HCT116 (cell line): ENCODE results near the gene DNMT1. TPM values are rescaled to one million over a fixed set of nuclear protein-coding genes. Genes with fewer than 3 reads are reported as not detected.

Source experiments
- ATAC-seq: fragments of 200-7000 bp; cut with Tn5 transposase; 2 replicates; pipeline ENCODE4 v1.9.1; 2020; ENCODE audit warnings: mild to moderate bottlenecking, moderate library complexity
- BruUV-seq: library from RNA; stranded (reverse); fragments of 400-500 nt; replicated peaks from 2 replicates; lab custom pipeline; 2021; lab: Mats Ljungman, UMichigan
- CTCF ChIA-PET: fragments of 300-600 bp; sonication (Branson Sonifier 250); formaldehyde crosslinking; loops from one replicate; lab custom pipeline; 2021; ENCODE audit warnings: antibody characterized with exemption; lab: Charles Lee
- POLR2A ChIA-PET: fragments of 300-600, 350-600 bp; sonication (Branson Sonifier 250); formaldehyde crosslinking; loops from one replicate; lab custom pipeline; 2021; ENCODE audit warnings: antibody characterized with exemption; lab: Charles Lee
- RAD21 ChIA-PET, 2 experiments: fragments of 300-600 bp; sonication (Branson Sonifier 250); formaldehyde crosslinking; loops; one replicate each; lab custom pipeline; 2023; ENCODE audit warnings: low total read pairs in 2 of 2; ENCODE audit not compliant: uncharacterized antibody in 2 of 2, unreplicated experiment in 2 of 2, low non-redundant PET in 1 of 2; lab: Charles Lee
- DNase-seq: peaks from one replicate; pipeline ENCODE4 v3.0.0-alpha.2; 2010; ENCODE audit warnings: low read depth, low spot score
- H2AFZ ChIP-seq: fragments of 200-600 bp; shearing (Covaris generic), sonication (generic); 2 replicates; pipeline ENCODE4 v1.6.1; 2017; ENCODE audit warnings: low read depth, mixed run types, mixed read lengths, antibody characterized with exemption, low read length; ENCODE audit not compliant: poor library complexity, severe bottlenecking
- H3K27ac ChIP-seq: 2 replicates; pipeline ENCODE4 v1.5.1; 2012; ENCODE audit warnings: low read depth, low read length
- H3K27me3 ChIP-seq: fragments of 200-600 bp; sonication (generic); 2 replicates; pipeline ENCODE4 v1.6.1; 2016; ENCODE audit warnings: mixed run types, low read length, mixed read lengths; ENCODE audit not compliant: insufficient read depth
- H3K36me3 ChIP-seq, 2 experiments: fragments of 200-500 bp in 1 of 2; fragments of 200-600 bp in 1 of 2; sonication (Bioruptor generic) in 1 of 2; sonication (generic) in 1 of 2; 2 replicates each; pipeline versions ENCODE4 v1.5.1 to v1.6.1; 2014 to 2016; ENCODE audit warnings: low read length in 2 of 2, inconsistent platforms in 1 of 2, mixed read lengths in 1 of 2, mixed run types in 1 of 2; ENCODE audit not compliant: insufficient read depth in 2 of 2, control insufficient read depth in 1 of 2
- H3K4me1 ChIP-seq, 2 experiments: fragments of 200-600 bp in 1 of 2; sonication (generic) in 1 of 2; 2 replicates each; pipeline versions ENCODE4 v1.5.1 to v1.6.1; 2012 to 2017; ENCODE audit warnings: low read length in 2 of 2, inconsistent platforms in 1 of 2, mild to moderate bottlenecking in 1 of 2, mixed read lengths in 1 of 2, mixed run types in 1 of 2, moderate library complexity in 1 of 2; ENCODE audit not compliant: insufficient read depth in 2 of 2, control insufficient read depth in 1 of 2
- H3K4me2 ChIP-seq: fragments of 200-600 bp; sonication (generic); 2 replicates; pipeline ENCODE4 v1.6.1; 2017; ENCODE audit warnings: mixed run types, low read length, mixed read lengths
- H3K4me3 ChIP-seq, 2 experiments: fragments of 200-600 bp in 1 of 2; sonication (generic) in 1 of 2; replicated peaks in 1 of 2; 2 replicates each; pipeline ENCODE4 v1.5.1; 2011 to 2016; ENCODE audit warnings: low read length in 2 of 2, control low read depth in 1 of 2, low read depth in 1 of 2, mild to moderate bottlenecking in 1 of 2, mixed read lengths in 1 of 2, mixed run types in 1 of 2
- H3K79me2 ChIP-seq: fragments of 200-600 bp; sonication (generic); 2 replicates; pipeline ENCODE4 v1.6.1; 2017; ENCODE audit warnings: mild to moderate bottlenecking, mixed run types, low read length, moderate library complexity, mixed read lengths; ENCODE audit not compliant: insufficient read depth
- H3K9ac ChIP-seq: fragments of 200-600 bp; sonication (generic); 2 replicates; pipeline ENCODE4 v1.6.1; 2016; ENCODE audit warnings: low read length, mixed read lengths
- H3K9me2 ChIP-seq: fragments of 200-600 bp; sonication (generic), shearing (Covaris generic); 2 replicates; pipeline ENCODE4 v1.6.1; 2017; ENCODE audit warnings: mixed run types, mild to moderate bottlenecking, moderate library complexity; ENCODE audit not compliant: insufficient read depth
- H3K9me3 ChIP-seq, 2 experiments: fragments of 200-500 bp in 1 of 2; fragments of 200-600 bp in 1 of 2; sonication (Bioruptor generic) in 1 of 2; sonication (generic) in 1 of 2; 2 replicates each; pipeline ENCODE4 v1.6.1; 2014 to 2017; ENCODE audit warnings: low read length in 2 of 2, mixed read lengths in 2 of 2, inconsistent platforms in 1 of 2, low read depth in 1 of 2, mild to moderate bottlenecking in 1 of 2, mixed run types in 1 of 2, moderate library complexity in 1 of 2; ENCODE audit not compliant: control insufficient read depth in 1 of 2, insufficient read depth in 1 of 2
- H4K20me1 ChIP-seq: fragments of 200-600 bp; sonication (generic), shearing (Covaris generic); 2 replicates; pipeline ENCODE4 v1.6.1; 2017; ENCODE audit warnings: mixed run types, mild to moderate bottlenecking, moderate library complexity; ENCODE audit not compliant: insufficient read depth
- ATF3 ChIP-seq: IDR thresholded peaks from 2 replicates; pipeline ENCODE4 v1.6.1; 2012
- CBX3 ChIP-seq: IDR thresholded peaks from 2 replicates; pipeline ENCODE4 v1.6.1; 2012; ENCODE audit warnings: low read depth
- EZH2 ChIP-seq: fragments of 200-600 bp; sonication (generic); IDR thresholded peaks from 2 replicates; pipeline ENCODE4 v1.6.1; 2017; ENCODE audit warnings: antibody characterized with exemption, mixed run types
- FOSL1 ChIP-seq: IDR thresholded peaks from 2 replicates; pipeline ENCODE4 v1.6.1; 2012; ENCODE audit warnings: low read depth
- JUND ChIP-seq: IDR thresholded peaks from 2 replicates; pipeline ENCODE4 v1.6.1; 2012
- MAX ChIP-seq: IDR thresholded peaks from 2 replicates; pipeline ENCODE4 v1.6.1; 2012
- POLR2AphosphoS5 ChIP-seq: IDR thresholded peaks from 2 replicates; pipeline ENCODE4 v1.6.1; 2011; ENCODE audit warnings: mild to moderate bottlenecking, low read depth, low read length, moderate library complexity
- SRF ChIP-seq: IDR thresholded peaks from 2 replicates; pipeline ENCODE4 v1.6.1; 2012; ENCODE audit warnings: low read depth
- TCF7L2 ChIP-seq: IDR thresholded peaks from 2 replicates; pipeline ENCODE4 v1.7.0; 2011; ENCODE audit warnings: borderline replicate concordance, inconsistent platforms; ENCODE audit not compliant: insufficient read depth, insufficient read length; ENCODE audit errors: extremely low read depth
- ZBTB33 ChIP-seq: IDR thresholded peaks from 2 replicates; pipeline ENCODE4 v1.6.1; 2011; ENCODE audit warnings: mild to moderate bottlenecking, low read length, moderate library complexity; ENCODE audit not compliant: insufficient replicate concordance; ENCODE audit errors: extremely low read depth
- ZNF274 ChIP-seq: fragments of 200-500 bp; sonication (Bioruptor generic); IDR thresholded peaks from 2 replicates; pipeline ENCODE4 v1.6.1; 2014; ENCODE audit warnings: mild to moderate bottlenecking, low read depth, low read length, inconsistent platforms
- intact Hi-C: fragments of 100-400 bp; cut with micrococcal nuclease; formaldehyde crosslinking; loops from 2 replicates; pipeline ENCODE4 v1.10.0; 2022
- total RNA-seq: library from RNA; stranded (reverse); gene quantifications from one replicate; pipeline ENCODE4 v1.2.1, GENCODE V29; 2021; ENCODE audit not compliant: unreplicated experiment

DNMT1 gene
- total RNA-seq, 1 experiment from 2014 or later: 235 TPM

GRCh38 chr19:10206226-10206885, 11.6 kb upstream of the DNMT1 start:
- H3K27ac ChIP-seq: peak overlapping the region; percentile 43; the same call in 1 of the 2 replicates
- H3K79me2 ChIP-seq: no peaks in the 10 kb centered on the region
- ChIA-PET RAD21 (interaction anchor here in 1 of 2 experiments (0.6 kb wide), 1 partner anchor 34 kb away, joined by 5 read pairs; no protein-coding TSS in a partner anchor), POLR2A (interaction anchor here (0.9 kb wide), 1 partner anchor 11 kb away, joined by 5 read pairs; the partner anchor contains the start of gene DNMT1), CTCF (interaction anchor here (0.7 to 1.1 kb wide), 3 partner anchors 13 to 44 kb away, joined by 3 to 4 read pairs (median 4); no protein-coding TSS in a partner anchor)
- H2AFZ ChIP-seq: peak overlapping the region; percentile 1
- ATAC-seq (peak; percentile 84), DNase-seq (no peak)
- no TSS peak for BruUV-seq
- no peaks in the 10 kb centered on the region for H3K9me2 ChIP-seq
- H3K4me1 ChIP-seq: peaks cover 27 to 33% of the 10 kb centered on the region in 2 experiments
- peaks cover 0 to 9% of the 10 kb centered on the region in 2 experiments; a peak in 1 of 4 replicates for H3K9me3 ChIP-seq
- H3K27me3 ChIP-seq: no peaks in the 10 kb centered on the region
- H3K4me3 ChIP-seq: no peak overlapping the region
- no peaks in the 10 kb centered on the region for H4K20me1 ChIP-seq
- no peaks in the 10 kb centered on the region for H3K36me3 ChIP-seq
- TF ChIP-seq MAX: peak; percentile 98
- peak; percentile 17; the same call in 1 of the 2 replicates for TF ChIP-seq POLR2AphosphoS5
- TF ChIP-seq FOSL1: no peak; the same call in 1 of the 2 replicates
- no peak for TF ChIP-seq TCF7L2
- peak; percentile 96; the same call in 1 of the 2 replicates for TF ChIP-seq CBX3
- no peak for TF ChIP-seq ZNF274
- TF ChIP-seq JUND: peak; percentile 57
- TF ChIP-seq SRF: no peak
- TF ChIP-seq EZH2: no peak
- TF ChIP-seq ZBTB33: no peak
- TF ChIP-seq ATF3: no peak
- intact Hi-C loops: no loop called here
- peak overlapping the region; percentile 44 for H3K4me2 ChIP-seq
- no peak overlapping the region; the same call in 1 of the 2 replicates for H3K9ac ChIP-seq
